ENCODE results near the gene BCDIN3D. TPM values are rescaled to one million over a fixed set of nuclear protein-coding genes. Genes with fewer than 3 reads are reported as not detected.

Gene BCDIN3D
- total RNA-seq, 1 experiment from 2014 or later: 1.6 TPM

DNA sequence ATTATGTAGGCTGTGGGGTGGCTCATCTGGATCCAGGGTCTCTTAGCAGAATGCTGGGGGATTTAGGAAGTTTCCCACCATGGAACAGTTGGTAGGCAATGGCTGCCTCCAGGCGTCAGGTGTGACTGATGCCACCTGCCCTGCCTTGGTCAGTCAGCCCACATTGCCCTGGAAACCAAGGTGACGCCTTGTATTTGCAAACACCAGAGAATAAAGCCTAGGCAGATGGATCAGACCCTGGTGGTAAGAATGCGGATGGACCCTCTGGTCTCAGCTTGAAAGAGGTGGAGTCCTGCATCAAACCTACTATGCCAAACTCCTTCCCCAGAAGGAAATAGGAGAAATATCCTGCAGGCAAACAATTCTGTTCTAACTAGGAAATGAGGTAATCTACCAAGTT is 52.9 kb downstream of the BCDIN3D start:
- no peak overlapping the region for H3K4me3 Mint-ChIP-seq
- peaks cover 6% of the 10 kb centered on the region for H3K36me3 Mint-ChIP-seq
- no peaks in the 10 kb centered on the region; the same call in 1 of the 2 replicates for H3K27me3 Mint-ChIP-seq (ENCODE audit: low read depth)
- peak overlapping the region; percentile 77 for H3K27ac Mint-ChIP-seq
- POLR2A ChIA-PET: no interaction called here
- CTCF ChIA-PET: interaction anchor here (0.6 to 1.5 kb wide), 7 partner anchors 9 to 166 kb away, joined by 3 to 10 read pairs (median 5); partner anchors contain the start of genes NCKAP5L and PRPF40B
- ATAC-seq (peak; percentile 86), DNase-seq (ENCODE audit: low spot score) (peak; percentile 48)
- TF ChIP-seq MXD4 (CRISPR knock-in tag; IDR thresholded peaks at IDR 0.05; ENCODE audit: borderline replicate concordance) (no peak), TEAD4 (CRISPR knock-in tag; IDR thresholded peaks at IDR 0.05) (peak; percentile 83; the same call in 1 of the 2 replicates)
- peaks cover 15% of the 10 kb centered on the region for H3K4me1 Mint-ChIP-seq
- peaks cover 9% of the 10 kb centered on the region for H3K9me3 Mint-ChIP-seq

DNA sequence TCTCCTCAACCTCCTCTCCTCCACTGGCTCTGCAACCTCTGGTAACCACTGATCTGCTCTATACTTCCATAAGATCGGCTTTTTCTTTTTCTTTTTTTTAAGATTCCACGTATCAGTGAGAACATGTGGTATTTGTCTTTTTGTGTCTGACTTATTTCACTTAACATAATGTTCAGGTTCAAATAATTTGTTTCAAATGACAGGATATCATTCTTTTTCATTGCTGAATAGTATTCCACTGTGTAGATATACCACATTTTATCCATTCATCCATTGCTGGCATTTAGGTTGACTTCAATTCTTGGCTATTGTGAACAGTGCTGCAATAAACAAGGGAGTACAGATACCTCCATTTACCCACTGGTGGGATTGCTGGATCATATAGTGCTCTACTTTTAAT is 55.2 kb downstream of the BCDIN3D start:
- Mint-ChIP-seq H3K27me3 (ENCODE audit: low read depth) (peaks cover 5% of the 10 kb centered on the region), H3K9me3 (peaks cover 9% of the 10 kb centered on the region), H3K36me3 (peaks cover 6% of the 10 kb centered on the region), H3K27ac (no peak overlapping the region), H3K4me1 (peaks cover 15% of the 10 kb centered on the region), H3K4me3 (no peak overlapping the region)
- no peak for TF ChIP-seq KAT7 (CRISPR knock-in tag; IDR thresholded peaks at IDR 0.05; ENCODE audit: borderline replicate concordance)
- no peak for TF ChIP-seq ZNF423 (CRISPR knock-in tag; IDR thresholded peaks at IDR 0.05)
- TF ChIP-seq, protein P1, sequence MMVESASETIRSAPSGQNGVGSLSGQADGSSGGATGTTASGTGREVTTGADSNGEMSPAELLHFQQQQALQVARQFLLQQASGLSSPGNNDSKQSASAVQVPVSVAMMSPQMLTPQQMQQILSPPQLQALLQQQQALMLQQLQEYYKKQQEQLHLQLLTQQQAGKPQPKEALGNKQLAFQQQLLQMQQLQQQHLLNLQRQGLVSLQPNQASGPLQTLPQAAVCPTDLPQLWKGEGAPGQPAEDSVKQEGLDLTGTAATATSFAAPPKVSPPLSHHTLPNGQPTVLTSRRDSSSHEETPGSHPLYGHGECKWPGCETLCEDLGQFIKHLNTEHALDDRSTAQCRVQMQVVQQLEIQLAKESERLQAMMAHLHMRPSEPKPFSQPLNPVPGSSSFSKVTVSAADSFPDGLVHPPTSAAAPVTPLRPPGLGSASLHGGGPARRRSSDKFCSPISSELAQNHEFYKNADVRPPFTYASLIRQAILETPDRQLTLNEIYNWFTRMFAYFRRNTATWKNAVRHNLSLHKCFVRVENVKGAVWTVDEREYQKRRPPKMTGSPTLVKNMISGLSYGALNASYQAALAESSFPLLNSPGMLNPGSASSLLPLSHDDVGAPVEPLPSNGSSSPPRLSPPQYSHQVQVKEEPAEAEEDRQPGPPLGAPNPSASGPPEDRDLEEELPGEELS (CRISPR knock-in tag; IDR thresholded peaks at IDR 0.05): no peak
- TF ChIP-seq, protein P2, sequence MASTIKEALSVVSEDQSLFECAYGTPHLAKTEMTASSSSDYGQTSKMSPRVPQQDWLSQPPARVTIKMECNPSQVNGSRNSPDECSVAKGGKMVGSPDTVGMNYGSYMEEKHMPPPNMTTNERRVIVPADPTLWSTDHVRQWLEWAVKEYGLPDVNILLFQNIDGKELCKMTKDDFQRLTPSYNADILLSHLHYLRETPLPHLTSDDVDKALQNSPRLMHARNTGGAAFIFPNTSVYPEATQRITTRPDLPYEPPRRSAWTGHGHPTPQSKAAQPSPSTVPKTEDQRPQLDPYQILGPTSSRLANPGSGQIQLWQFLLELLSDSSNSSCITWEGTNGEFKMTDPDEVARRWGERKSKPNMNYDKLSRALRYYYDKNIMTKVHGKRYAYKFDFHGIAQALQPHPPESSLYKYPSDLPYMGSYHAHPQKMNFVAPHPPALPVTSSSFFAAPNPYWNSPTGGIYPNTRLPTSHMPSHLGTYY (CRISPR knock-in tag; IDR thresholded peaks at IDR 0.05): no peak
- no peak for TF ChIP-seq ZNF138 (CRISPR knock-in tag; conservative IDR thresholded peaks at IDR 0.05)
- no peak for TF ChIP-seq E2F4 (CRISPR knock-in tag; IDR thresholded peaks at IDR 0.05; ENCODE audit: borderline replicate concordance, low read depth)
- TF ChIP-seq FOXJ3 (CRISPR knock-in tag; IDR thresholded peaks at IDR 0.05; ENCODE audit: borderline replicate concordance): no peak
- TF ChIP-seq OVOL2 (CRISPR knock-in tag; IDR thresholded peaks at IDR 0.05; ENCODE audit: borderline replicate concordance): no peak
- no peak for TF ChIP-seq EMX1 (CRISPR knock-in tag; IDR thresholded peaks at IDR 0.05)
- TF ChIP-seq NFYB (CRISPR knock-in tag; conservative IDR thresholded peaks at IDR 0.05; ENCODE audit: low read depth): no peak
- CTCF ChIA-PET: interaction anchor here (0.7 kb wide), 1 partner anchor 9 kb away, joined by 3 read pairs; no protein-coding TSS in a partner anchor
- ATAC-seq: no peak
- POLR2A ChIA-PET: no interaction called here
- DNase-seq (ENCODE audit: low spot score): no peak

Other genes starting within 250 kb of the BCDIN3D start
- gene FAM186B, start 237.5 kb downstream of the BCDIN3D start, total RNA-seq (2021): 0.16 to 0.39 TPM (median 0.21 TPM) in 3 replicates
- gene PRPF40B, start 219.5 kb downstream of the BCDIN3D start, total RNA-seq (2021): 38.0 to 46.0 TPM (median 40.5 TPM) in 3 replicates
- 15.2 to 19.3 TPM (median 15.6 TPM) in 3 replicates for gene FMNL3, start 135.7 kb downstream of the BCDIN3D start, total RNA-seq (2021)
- gene TMBIM6, start 101.5 kb downstream of the BCDIN3D start, total RNA-seq (2021): 402 to 417 TPM (median 412 TPM) in 3 replicates
- 22.1 to 27.8 TPM (median 22.4 TPM) in 3 replicates for gene NCKAP5L, start 14.7 kb downstream of the BCDIN3D start, total RNA-seq (2021)
- gene FAIM2, start 60.8 kb upstream of the BCDIN3D start, total RNA-seq (2021): 0.18 to 0.30 TPM (median 0.22 TPM) in 3 replicates
- gene AQP2, start 107.6 kb upstream of the BCDIN3D start, total RNA-seq (2021): not detected in 3 replicates
- 2.7 to 2.9 TPM (median 2.8 TPM) in 3 replicates for gene AQP5, start 118.8 kb upstream of the BCDIN3D start, total RNA-seq (2021)
- gene AQP6, start 129.8 kb upstream of the BCDIN3D start, total RNA-seq (2021): 0.09 to 0.21 TPM (median 0.18 TPM) in 3 replicates
- gene RACGAP1, start 182.4 kb upstream of the BCDIN3D start, total RNA-seq (2021): 76.6 to 87.7 TPM (median 77.3 TPM) in 3 replicates
- 3.9 to 4.9 TPM (median 4.5 TPM) in 3 replicates for gene ASIC1, start 214.5 kb upstream of the BCDIN3D start, total RNA-seq (2021)
- 150 to 165 TPM (median 152 TPM) in 3 replicates for gene SMARCD1, start 242.2 kb upstream of the BCDIN3D start, total RNA-seq (2021)

Measured in WTC11 (cell line).